Activated B cell treated with CpG ODN at 0.5 μM for 24 hours (primary cell): Measurements from ENCODE around the gene OGDH. TPM values are rescaled to one million over a fixed set of nuclear protein-coding genes. Genes with fewer than 3 reads are reported as not detected.
A peak's percentile ranks its signal among the peaks of the same experiment; 100 is the strongest.

ENCODE experiments used
- ATAC-seq: fragments of 200-7000 bp; cut with Tn5 transposase; one replicate; pipeline ENCODE4 v1.10.0; 2021; ENCODE audit warnings: low read depth, mild to moderate bottlenecking, moderate library complexity
- CTCF ChIA-PET: fragments of 350-600 bp; sonication (Branson Sonifier 250); formaldehyde crosslinking; loops from one replicate; lab custom pipeline; 2021; ENCODE audit warnings: antibody characterized with exemption; lab: Charles Lee
- POLR2A ChIA-PET: fragments of 350-600 bp; sonication (Branson Sonifier 250); formaldehyde crosslinking; loops from one replicate; lab custom pipeline; 2021; ENCODE audit warnings: antibody characterized with exemption; lab: Charles Lee
- DNase-seq: peaks from one replicate; pipeline ENCODE4 v3.0.0; 2022
- H3K27ac Mint-ChIP-seq: one replicate; pipeline ENCODE4 v1.8.0; 2020; ENCODE audit warnings: mixed read lengths
- H3K27me3 Mint-ChIP-seq: one replicate; pipeline ENCODE4 v1.8.0; 2021; ENCODE audit warnings: mixed read lengths
- H3K36me3 Mint-ChIP-seq: one replicate; pipeline ENCODE4 v1.8.0; 2021; ENCODE audit warnings: low read depth, mixed read lengths
- H3K4me1 Mint-ChIP-seq: one replicate; pipeline ENCODE4 v1.8.0; 2021; ENCODE audit warnings: mixed read lengths
- H3K4me3 Mint-ChIP-seq: one replicate; pipeline ENCODE4 v1.8.0; 2020; ENCODE audit warnings: mild to moderate bottlenecking, mixed read lengths
- H3K9me3 Mint-ChIP-seq: one replicate; pipeline ENCODE4 v1.8.0; 2020; ENCODE audit warnings: mixed read lengths
- CTCF ChIP-seq: fragments of 200-600 bp; IDR thresholded peaks from one replicate; pipeline ENCODE4 v1.8.0; 2022; ENCODE audit warnings: antibody characterized with exemption, mild to moderate bottlenecking
- intact Hi-C: fragments of 100-400 bp; cut with micrococcal nuclease; formaldehyde crosslinking; loops from one replicate; pipeline ENCODE4 v1.15.1; 2024
- total RNA-seq: library from RNA; stranded (reverse); gene quantifications from 2 replicates; pipeline ENCODE4 v1.2.3, GENCODE V29; 2022

OGDH gene
- total RNA-seq, 1 donor from 2014 or later, result 81.7 TPM

DNA sequence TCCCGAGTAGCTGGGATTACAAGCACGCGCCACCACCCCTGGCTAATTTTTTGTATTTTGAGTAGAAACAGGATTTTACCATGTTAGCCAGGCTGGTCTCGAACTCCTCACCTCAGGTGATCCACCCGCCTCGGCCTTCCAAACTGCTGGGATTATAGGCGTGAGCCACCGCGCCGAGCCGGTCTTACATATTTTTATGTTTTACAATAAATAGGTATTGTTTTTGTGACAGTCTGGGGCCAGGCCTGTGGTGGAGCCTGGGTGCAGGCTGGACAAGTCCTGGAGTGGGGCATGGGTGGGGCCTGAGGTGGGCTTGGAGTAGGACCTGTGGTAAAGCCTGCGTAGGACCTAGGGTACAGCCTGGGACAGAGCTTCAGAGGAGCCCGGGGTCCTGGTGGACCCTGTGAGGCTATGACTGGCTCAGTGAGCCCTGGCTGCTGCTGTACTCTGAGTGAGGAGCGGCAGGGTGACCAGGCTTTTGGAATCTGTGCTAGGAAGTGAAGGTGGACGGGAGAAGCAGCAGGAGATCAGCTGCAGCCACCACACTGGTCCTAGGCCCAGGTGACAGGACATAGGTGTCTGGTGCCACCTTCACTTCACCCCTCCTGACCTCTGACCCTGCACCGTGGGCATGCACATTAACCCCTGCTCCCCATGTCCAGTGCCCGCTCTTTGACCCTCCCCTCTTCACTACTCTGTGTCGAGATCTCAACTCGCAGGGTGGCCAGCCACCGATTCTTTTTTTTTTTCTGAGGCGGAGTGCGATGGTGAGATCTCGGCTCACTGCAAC is 132.6 kb downstream of the OGDH start:
- Mint-ChIP-seq H3K27me3 (no peaks in the 10 kb centered on the region), H3K9me3 (no peaks in the 10 kb centered on the region), H3K27ac (no peak overlapping the region), H3K4me1 (peaks cover 26% of the 10 kb centered on the region), H3K36me3 (no peaks in the 10 kb centered on the region), H3K4me3 (no peak overlapping the region)
- DNase-seq, result no peak
- TF ChIP-seq CTCF, result no peak
- CTCF ChIA-PET, result no interaction called here
- no peak for ATAC-seq
- intact Hi-C loops, result no loop called here
- POLR2A ChIA-PET, result interaction anchor here (0.6 to 1.1 kb wide), 2 partner anchors 11 to 162 kb away, joined by 5 to 11 read pairs; no protein-coding TSS in a partner anchor

DNA sequence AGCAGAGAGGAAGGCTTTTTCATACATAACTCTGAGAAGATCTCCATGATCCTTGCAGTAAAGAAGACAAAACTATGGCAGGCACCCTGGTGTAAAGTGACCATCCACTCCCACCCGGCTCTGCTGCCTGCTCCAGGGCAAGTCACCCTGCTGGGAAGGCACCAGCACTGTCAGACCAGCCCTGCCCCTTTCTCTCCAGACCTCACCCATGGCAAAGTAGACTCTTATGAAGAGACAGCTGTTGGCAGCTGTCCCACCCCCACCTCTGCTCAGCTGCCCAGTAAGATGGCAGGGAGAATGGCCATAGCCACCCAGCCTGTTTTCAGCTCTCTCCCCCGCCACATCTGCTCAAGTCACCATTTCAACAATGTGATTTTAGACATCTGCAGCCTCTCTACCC is 133.6 kb downstream of the OGDH start:
- no peaks in the 10 kb centered on the region for H3K36me3 Mint-ChIP-seq
- no peaks in the 10 kb centered on the region for H3K27me3 Mint-ChIP-seq
- ChIA-PET POLR2A (interaction anchor here (0.6 to 0.9 kb wide), 2 partner anchors 9 to 163 kb away, joined by 3 to 5 read pairs; no protein-coding TSS in a partner anchor), CTCF (no interaction called here)
- H3K4me3 Mint-ChIP-seq, result no peak overlapping the region
- no peaks in the 10 kb centered on the region for H3K9me3 Mint-ChIP-seq
- intact Hi-C loops, result no loop called here
- TF ChIP-seq CTCF, result no peak
- ATAC-seq (no peak), DNase-seq (no peak)
- H3K27ac Mint-ChIP-seq, result no peak overlapping the region
- H3K4me1 Mint-ChIP-seq, result peaks cover 22% of the 10 kb centered on the region

- H3K4me3 Mint-ChIP-seq, result no peak overlapping the region
- intact Hi-C loops, result no loop called here
- ATAC-seq (no peak), DNase-seq (no peak)
- no peak overlapping the region for H3K27ac Mint-ChIP-seq
- no peaks in the 10 kb centered on the region for H3K27me3 Mint-ChIP-seq
- no peak for TF ChIP-seq CTCF
- peaks cover 2% of the 10 kb centered on the region for H3K36me3 Mint-ChIP-seq
- CTCF ChIA-PET, result no interaction called here
- peaks cover 17% of the 10 kb centered on the region for H3K4me1 Mint-ChIP-seq
- POLR2A ChIA-PET, result no interaction called here
- H3K9me3 Mint-ChIP-seq, result no peaks in the 10 kb centered on the region
Measured at GRCh38 chr7:44743750-44744149, 137.3 kb downstream of the OGDH start.

DNA sequence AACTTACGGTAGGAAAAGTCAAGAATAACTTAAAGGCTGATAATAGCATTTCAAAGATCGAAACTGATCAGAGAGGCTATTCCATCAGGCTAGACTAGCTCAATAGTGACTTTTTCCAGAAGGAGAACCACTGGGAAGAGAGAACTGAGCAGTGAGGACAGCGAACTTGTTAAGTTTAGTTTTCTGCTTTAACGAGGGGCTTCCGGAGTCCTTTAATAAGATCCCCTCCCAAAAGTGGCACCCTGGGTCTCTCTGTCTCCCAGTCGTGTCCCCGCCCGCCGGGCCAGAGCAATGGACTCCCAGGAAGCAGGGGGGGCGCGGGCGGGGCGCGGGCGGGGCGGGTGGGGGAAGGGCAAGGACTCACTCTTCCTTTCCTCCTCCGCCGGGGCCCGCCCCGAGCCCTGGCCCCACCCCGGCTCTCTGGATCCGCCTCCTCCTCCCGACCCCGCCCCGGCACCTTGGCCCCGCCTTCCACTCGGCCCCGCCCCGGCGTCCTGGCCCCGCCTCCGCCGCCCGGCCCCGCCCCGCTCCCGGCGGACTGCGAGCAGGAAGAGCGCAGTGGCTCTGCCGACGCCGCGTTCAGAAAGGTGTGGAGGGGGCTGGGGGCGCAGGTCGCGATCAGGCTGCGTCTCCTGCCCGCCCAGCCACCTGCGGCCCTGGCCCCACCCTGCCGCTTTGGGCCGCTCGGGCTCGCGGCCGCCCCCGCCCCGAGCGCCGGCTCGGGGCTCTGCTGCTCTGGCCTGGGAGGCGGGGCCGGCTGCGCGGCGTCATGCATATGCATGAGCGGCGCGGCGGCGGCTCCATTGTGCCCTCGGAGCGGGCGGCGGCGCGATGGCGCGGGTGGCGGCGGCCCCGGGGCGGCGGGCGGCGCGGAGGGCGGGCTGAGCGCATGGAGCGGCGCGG is 141.9 kb downstream of the OGDH start, which contains the start of gene ZMIZ2:
Gene ZMIZ2, plus strand, starts transcription at position 803 of the 903 bp plus-strand sequence. CDS start 7,403 bp downstream, outside the sequence.
- no peaks in the 10 kb centered on the region for H3K9me3 Mint-ChIP-seq
- H3K27me3 Mint-ChIP-seq, result no peaks in the 10 kb centered on the region
- DNase-seq (peak; percentile 97), ATAC-seq (peak; percentile 78)
- POLR2A ChIA-PET, result interaction anchor here (0.5 to 5.7 kb wide), 19 partner anchors 12 to 237 kb away, joined by 3 to 138 read pairs (median 4); partner anchors contain the start of genes DDX56, OGDH, PPIA and TMED4
- peaks cover 30% of the 10 kb centered on the region for H3K36me3 Mint-ChIP-seq
- H3K27ac Mint-ChIP-seq, result peak within 1 kb of the TSS; percentile 95
- H3K4me3 Mint-ChIP-seq, result peak within 1 kb of the TSS; percentile 91
- H3K4me1 Mint-ChIP-seq, result peaks cover 48% of the 10 kb centered on the region
- intact Hi-C loops, result loop anchor here (1.0 kb wide), 6 partner anchors 46 to 364 kb away; partner anchors contain the start of genes OGDH and TMED4
- CTCF ChIA-PET, result no interaction called here
- TF ChIP-seq CTCF, result no peak
